Fibroblast of lung (primary cell): ENCODE data around the gene POLR2L. TPM values are rescaled to one million over a fixed set of nuclear protein-coding genes. Genes with fewer than 3 reads are reported as not detected.

ENCODE experiments used
- DNase-seq, 2 donors: peaks; one replicate each; pipeline versions ENCODE4 v3.0.0 to v3.0.0-alpha.2; 2010; ENCODE audit warnings: low read depth in 2 of 2
- H2AFZ ChIP-seq: 2 replicates; pipeline ENCODE4 v1.5.1; 2012; ENCODE audit warnings: low read length, control low read depth, inconsistent platforms
- H3K27ac ChIP-seq: 2 replicates; pipeline ENCODE4 v1.5.1; 2011; ENCODE audit warnings: low read length, control low read depth; ENCODE audit not compliant: insufficient read depth
- H3K27me3 ChIP-seq: 2 replicates; pipeline ENCODE4 v1.5.1; 2011; ENCODE audit warnings: mild to moderate bottlenecking, low read length; ENCODE audit not compliant: control insufficient read depth, insufficient read depth
- H3K36me3 ChIP-seq: 2 replicates; pipeline ENCODE4 v1.5.1; 2011; ENCODE audit warnings: low read length; ENCODE audit not compliant: control insufficient read depth, insufficient read depth
- H3K4me1 ChIP-seq: 2 replicates; pipeline ENCODE4 v1.5.1; 2011; ENCODE audit warnings: low read length; ENCODE audit not compliant: control insufficient read depth, insufficient read depth; ENCODE audit errors: extremely low read depth
- H3K4me2 ChIP-seq: 2 replicates; pipeline ENCODE4 v1.5.1; 2011; ENCODE audit warnings: low read length, control low read depth; ENCODE audit not compliant: insufficient read depth; ENCODE audit errors: extremely low read depth
- H3K4me3 ChIP-seq, 4 experiments: fragments of 200-600 bp in 1 of 4; sonication (generic) in 1 of 4; replicated peaks in 1 of 4; 2 replicates each; pipeline ENCODE4 v1.5.1; 2011 to 2016; ENCODE audit warnings: low read length in 4 of 4, low read depth in 3 of 4, mild to moderate bottlenecking in 3 of 4, control low read depth in 2 of 4, inconsistent platforms in 1 of 4, mixed read lengths in 1 of 4; ENCODE audit not compliant: insufficient read depth in 1 of 4; ENCODE audit errors: control extremely low read depth in 1 of 4
- H3K79me2 ChIP-seq: 2 replicates; pipeline ENCODE4 v1.5.1; 2012; ENCODE audit warnings: mild to moderate bottlenecking, low read length, inconsistent platforms; ENCODE audit not compliant: control insufficient read depth, insufficient read depth
- H3K9ac ChIP-seq: 2 replicates; pipeline ENCODE4 v1.5.1; 2011; ENCODE audit warnings: mild to moderate bottlenecking, low read length, control low read depth; ENCODE audit not compliant: insufficient read depth
- H3K9me3 ChIP-seq: 2 replicates; pipeline ENCODE4 v1.5.1; 2012; ENCODE audit warnings: low read depth, low read length; ENCODE audit not compliant: control insufficient read depth, insufficient read depth
- H4K20me1 ChIP-seq: 2 replicates; pipeline ENCODE4 v1.5.1; 2011; ENCODE audit warnings: low read length; ENCODE audit not compliant: control insufficient read depth, insufficient read depth; ENCODE audit errors: extremely low read depth
- CTCF ChIP-seq, 2 donors: IDR thresholded peaks in 1 of 2; conservative IDR thresholded peaks in 1 of 2; 1 replicate in 1 of 2; 2 replicates in 1 of 2; pipeline ENCODE4 v1.5.1; 2011 to 2012; ENCODE audit warnings: low read length in 2 of 2, control low read depth in 1 of 2, inconsistent platforms in 1 of 2, low read depth in 1 of 2, mild to moderate bottlenecking in 1 of 2
- EZH2 ChIP-seq: IDR thresholded peaks from 2 replicates; pipeline ENCODE4 v1.5.1; 2012; ENCODE audit warnings: low read length, control low read depth, mild to moderate bottlenecking; ENCODE audit errors: missing control alignments
- polyA plus RNA-seq, 2 donors: library from polyadenylated mRNA; depleted of rRNA in 1 of 2; stranded (reverse) in 1 of 2; unstranded in 1 of 2; fragments of >200 nt; gene quantifications; 2 replicates each; pipeline ENCODE4 v1.2.1, GENCODE V29; 2011 to 2012; ENCODE audit warnings: missing spikeins in 1 of 2
- total RNA-seq: library from RNA; depleted of rRNA; stranded (reverse); fragments of >200 nt; gene quantifications from 2 replicates; pipeline ENCODE4 v1.2.1, GENCODE V29; 2014

The POLR2L gene
- total and polyA plus RNA-seq, 2 donors (not counting 1 experiment from before 2014, with no cell fraction given): 181 to 196 TPM

- no peak for TF ChIP-seq CTCF (conservative IDR thresholded peaks at IDR 0.05 in 1 of 2, IDR thresholded peaks at IDR 0.05 in 1 of 2; ENCODE audit: low read depth in 1 of 2, low read length in 2 of 2)
- no peak for TF ChIP-seq EZH2
- Histone ChIP-seq H2AFZ (no peak overlapping the region), H3K79me2 (peaks cover 17% of the 10 kb centered on the region), H3K4me1 (peaks cover 7% of the 10 kb centered on the region), H3K4me2 (peak overlapping the region; percentile 88), H3K27ac (peak overlapping the region; percentile 88), H3K9me3 (no peaks in the 10 kb centered on the region), H3K27me3 (no peaks in the 10 kb centered on the region), H4K20me1 (no peaks in the 10 kb centered on the region), H3K9ac (peak overlapping the region; percentile 37), H3K36me3 (peaks cover 14% of the 10 kb centered on the region), H3K4me3 (peak overlapping the region; percentile 56 to 80 (median 74))
- DNase-seq: no peak
These were observed 47.3 kb downstream of the POLR2L start for GRCh38 chr11:794766-795633.

- H3K36me3 ChIP-seq: peaks cover 13% of the 10 kb centered on the region
- no peak overlapping the region for H3K4me3 ChIP-seq
- H3K27me3 ChIP-seq: no peaks in the 10 kb centered on the region
- no peak overlapping the region for H2AFZ ChIP-seq
- H3K9me3 ChIP-seq: no peaks in the 10 kb centered on the region
- peaks cover 17% of the 10 kb centered on the region for H3K79me2 ChIP-seq
- TF ChIP-seq EZH2 (no peak), CTCF (conservative IDR thresholded peaks at IDR 0.05 in 1 of 2, IDR thresholded peaks at IDR 0.05 in 1 of 2; ENCODE audit: low read depth in 1 of 2, low read length in 2 of 2) (no peak)
- no peak overlapping the region for H3K9ac ChIP-seq
- H4K20me1 ChIP-seq: no peaks in the 10 kb centered on the region
- DNase-seq: no peak
- H3K27ac ChIP-seq: no peak overlapping the region
- peak overlapping the region; percentile 64 for H3K4me2 ChIP-seq
- H3K4me1 ChIP-seq: peaks cover 7% of the 10 kb centered on the region
These were observed 48.1 kb downstream of the POLR2L start for GRCh38 chr11:794013-794765.

GRCh38 chr11:793556-793955 is 48.8 kb downstream of the POLR2L start:
- Histone ChIP-seq H3K4me1 (peaks cover 7% of the 10 kb centered on the region), H3K9ac (no peak overlapping the region), H4K20me1 (no peaks in the 10 kb centered on the region), H3K4me2 (no peak overlapping the region), H2AFZ (no peak overlapping the region), H3K27me3 (no peaks in the 10 kb centered on the region), H3K4me3 (no peak overlapping the region), H3K36me3 (peaks cover 13% of the 10 kb centered on the region), H3K79me2 (peaks cover 17% of the 10 kb centered on the region), H3K27ac (no peak overlapping the region), H3K9me3 (no peaks in the 10 kb centered on the region)
- TF ChIP-seq CTCF (conservative IDR thresholded peaks at IDR 0.05 in 1 of 2, IDR thresholded peaks at IDR 0.05 in 1 of 2; ENCODE audit: low read depth in 1 of 2, low read length in 2 of 2): no peak
- TF ChIP-seq EZH2: no peak
- DNase-seq: no peak
